Astrocyte of the spinal cord (primary cell): Measurements from ENCODE around the gene QPCTL.

Experiments
- DNase-seq: peaks from one replicate; pipeline ENCODE4 v3.0.0; 2011; ENCODE audit warnings: low read depth, low spot score
- H3K4me3 ChIP-seq: 2 replicates; pipeline ENCODE4 v1.5.1; 2011; ENCODE audit warnings: low read depth, mild to moderate bottlenecking, low read length, moderate library complexity
- in situ Hi-C: cut with HindIII; loops from 2 replicates; pipeline ENCODE4 v1.10.0; 2017; ENCODE audit warnings: low sequenced_read_pairs
- TF ChIP-seq, protein P1 (sequence below): IDR thresholded peaks from 2 replicates; pipeline ENCODE4 v1.5.1; 2012; ENCODE audit warnings: low read depth, mild to moderate bottlenecking, low read length, inconsistent platforms

Gene QPCTL

DNA sequence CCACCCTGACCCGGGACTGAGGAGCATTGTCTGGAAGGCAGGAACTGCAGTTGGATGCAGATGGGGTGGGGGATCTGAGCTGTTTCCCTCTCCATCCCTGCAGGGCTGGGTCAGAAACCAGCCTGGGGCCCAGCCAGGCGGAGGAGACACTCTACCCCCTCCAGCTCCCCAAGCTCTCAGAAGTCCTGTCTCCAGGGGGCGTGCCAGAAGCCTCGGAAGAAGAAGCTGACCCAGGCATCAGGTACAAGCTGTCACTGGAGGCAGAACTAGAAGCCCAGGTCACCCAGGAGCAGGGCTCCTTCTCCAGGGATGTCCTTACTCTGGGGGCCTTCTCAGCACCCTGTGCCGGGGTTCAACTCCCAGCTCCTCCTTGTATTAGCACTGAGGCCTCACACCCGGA is 61.1 kb downstream of the QPCTL start:
- in situ Hi-C loops: no loop called here
- no peak for DNase-seq
- TF ChIP-seq, protein P1, sequence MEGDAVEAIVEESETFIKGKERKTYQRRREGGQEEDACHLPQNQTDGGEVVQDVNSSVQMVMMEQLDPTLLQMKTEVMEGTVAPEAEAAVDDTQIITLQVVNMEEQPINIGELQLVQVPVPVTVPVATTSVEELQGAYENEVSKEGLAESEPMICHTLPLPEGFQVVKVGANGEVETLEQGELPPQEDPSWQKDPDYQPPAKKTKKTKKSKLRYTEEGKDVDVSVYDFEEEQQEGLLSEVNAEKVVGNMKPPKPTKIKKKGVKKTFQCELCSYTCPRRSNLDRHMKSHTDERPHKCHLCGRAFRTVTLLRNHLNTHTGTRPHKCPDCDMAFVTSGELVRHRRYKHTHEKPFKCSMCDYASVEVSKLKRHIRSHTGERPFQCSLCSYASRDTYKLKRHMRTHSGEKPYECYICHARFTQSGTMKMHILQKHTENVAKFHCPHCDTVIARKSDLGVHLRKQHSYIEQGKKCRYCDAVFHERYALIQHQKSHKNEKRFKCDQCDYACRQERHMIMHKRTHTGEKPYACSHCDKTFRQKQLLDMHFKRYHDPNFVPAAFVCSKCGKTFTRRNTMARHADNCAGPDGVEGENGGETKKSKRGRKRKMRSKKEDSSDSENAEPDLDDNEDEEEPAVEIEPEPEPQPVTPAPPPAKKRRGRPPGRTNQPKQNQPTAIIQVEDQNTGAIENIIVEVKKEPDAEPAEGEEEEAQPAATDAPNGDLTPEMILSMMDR: no peak
- H3K4me3 ChIP-seq: no peak overlapping the region
